ACHN (cell line): Measurements from ENCODE around the gene SPPL2C.

ENCODE experiments used
- DNase-seq: peaks from one replicate; pipeline ENCODE4 v3.0.0-alpha.2; 2015
- in situ Hi-C: cut with HindIII; loops from 2 replicates; pipeline ENCODE4 v1.10.0; 2017; ENCODE audit warnings: low sequenced_read_pairs, low pct_ligation_motif_present, low pct_unique_long_range_greater_than_20kb

The SPPL2C gene

GRCh38 chr17:45844695-45845375 lies at the start of gene SPPL2C:
SPPL2C (plus strand) TSS chr17:45844881; CDS start chr17:45844907, 26 bp downstream.
- in situ Hi-C loops = no loop called here
- no peak for DNase-seq

GRCh38 chr17:45800816-45801215 lies 43.9 kb upstream of the SPPL2C start:
- in situ Hi-C loops = no loop called here
- DNase-seq = no peak

GRCh38 chr17:45801421-45801820 lies 43.3 kb upstream of the SPPL2C start:
- in situ Hi-C loops = no loop called here
- DNase-seq = no peak

GRCh38 chr17:45808845-45809244 lies 35.8 kb upstream of the SPPL2C start:
- DNase-seq = no peak
- in situ Hi-C loops = no loop called here

GRCh38 chr17:45809499-45809898 lies 35.2 kb upstream of the SPPL2C start:
- in situ Hi-C loops = no loop called here
- no peak for DNase-seq

- DNase-seq = peak; percentile 28
These were observed 32.6 kb upstream of the SPPL2C start for GRCh38 chr17:45812102-45812501.

GRCh38 chr17:45813048-45813725 lies 31.5 kb upstream of the SPPL2C start:
- in situ Hi-C loops = no loop called here
- no peak for DNase-seq

More at GRCh38 chr17:45812102-45812501, 32.6 kb upstream of the SPPL2C start:
- in situ Hi-C loops = no loop called here

- DNase-seq = no peak
- in situ Hi-C loops = no loop called here
These were observed 29.8 kb upstream of the SPPL2C start for GRCh38 chr17:45814622-45815606.

- in situ Hi-C loops = no loop called here
- no peak for DNase-seq
These were observed 28.9 kb upstream of the SPPL2C start for GRCh38 chr17:45815752-45816151.

- in situ Hi-C loops = no loop called here
- no peak for DNase-seq
These were observed 26.6 kb upstream of the SPPL2C start for GRCh38 chr17:45818041-45818440.

GRCh38 chr17:45818699-45819098 lies 26.0 kb upstream of the SPPL2C start:
- in situ Hi-C loops = no loop called here

GRCh38 chr17:45819632-45820031 lies 25.0 kb upstream of the SPPL2C start:
- DNase-seq = no peak
- in situ Hi-C loops = no loop called here

More at GRCh38 chr17:45818699-45819098, 26.0 kb upstream of the SPPL2C start:
- DNase-seq = no peak

- no peak for DNase-seq
- in situ Hi-C loops = no loop called here
These were observed 24.5 kb upstream of the SPPL2C start for GRCh38 chr17:45820052-45820780.

GRCh38 chr17:45821147-45821546 lies 23.5 kb upstream of the SPPL2C start:
- in situ Hi-C loops = no loop called here
- DNase-seq = no peak

- in situ Hi-C loops = no loop called here
- no peak for DNase-seq
These were observed 21.1 kb upstream of the SPPL2C start for GRCh38 chr17:45823598-45823997.

- no peak for DNase-seq
- in situ Hi-C loops = no loop called here
These were observed 20.2 kb upstream of the SPPL2C start for GRCh38 chr17:45824475-45824874.

- in situ Hi-C loops = no loop called here
- DNase-seq = no peak
These were observed 19.7 kb upstream of the SPPL2C start for GRCh38 chr17:45824901-45825492.

GRCh38 chr17:45825792-45826191 lies 18.9 kb upstream of the SPPL2C start:
- in situ Hi-C loops = no loop called here
- DNase-seq = no peak
